Bone marrow (tissue), 2 donors: Measurements from ENCODE around the gene EME1.
"Not testable (repeated sequence)": the region's sequence is repeated elsewhere in the genome, so short reads cannot be mapped to it uniquely, and the experiment has no call there.

ENCODE experiments used
- DNase-seq, 2 donors: peaks; one replicate each; lab custom pipeline; 2025; lab: John Stamatoyannopoulos, UW

EME1 gene

GRCh38 chr17:50425682-50426471 lies 52.8 kb downstream of the EME1 start, which contains the start of gene ACSF2:
Gene ACSF2, plus strand, starts transcription at chr17:50426218. Its CDS starts 44 bp downstream, at chr17:50426262.
- peak; percentile 20 to 43 for DNase-seq

GRCh38 chr17:50426472-50426782 lies 53.4 kb downstream of the EME1 start:
- DNase-seq = no peak

GRCh38 chr17:50426814-50427787 lies 54.1 kb downstream of the EME1 start:
- peak in 1 of 2 donors; percentile 9 for DNase-seq

- DNase-seq = not testable (repeated sequence)
These were observed 55.1 kb downstream of the EME1 start for GRCh38 chr17:50428126-50428525.

GRCh38 chr17:50428831-50429424 lies 55.9 kb downstream of the EME1 start:
- no peak for DNase-seq

GRCh38 chr17:50429793-50430192 lies 56.8 kb downstream of the EME1 start:
- DNase-seq = no peak
